Esophagus muscularis mucosa (tissue), 4 donors: ENCODE data around the gene LRRC37A3. TPM values are rescaled to one million over a fixed set of nuclear protein-coding genes. Genes with fewer than 3 reads are reported as not detected.
"Not testable (repeated sequence)": the region's sequence is repeated elsewhere in the genome, so short reads cannot be mapped to it uniquely, and the experiment has no call there.

Experiments used
- DNase-seq: peaks from one replicate; pipeline ENCODE4 v3.0.0-alpha.2; 2017; ENCODE audit errors: extremely low spot score
- H3K27ac ChIP-seq, 4 donors: fragments of 200-600 bp; sonication (generic); replicated peaks in 1 of 4; 1 replicate in 3 of 4; 2 replicates in 1 of 4; pipeline ENCODE4 v1.5.1; 2016 to 2019; ENCODE audit warnings: mild to moderate bottlenecking in 1 of 4
- H3K27me3 ChIP-seq, 4 donors: fragments of 200-600 bp; sonication (generic); one replicate each; pipeline versions ENCODE4 v1.5.1 to v1.6.0; 2016 to 2019
- H3K36me3 ChIP-seq, 4 donors: fragments of 200-600 bp; sonication (generic); one replicate each; pipeline ENCODE4 v1.5.1; 2016 to 2019
- H3K4me1 ChIP-seq, 4 donors: fragments of 200-600 bp; sonication (generic); one replicate each; pipeline ENCODE4 v1.5.1; 2016 to 2019
- H3K4me3 ChIP-seq, 4 donors: fragments of 200-600 bp; sonication (generic); 1 replicate in 2 of 4; 2 replicates in 2 of 4; pipeline ENCODE4 v1.5.1; 2016 to 2019; ENCODE audit warnings: mild to moderate bottlenecking in 4 of 4, moderate library complexity in 1 of 4
- H3K9me3 ChIP-seq, 4 donors: fragments of 200-600 bp; sonication (generic); 1 replicate in 3 of 4; 2 replicates in 1 of 4; pipeline ENCODE4 v1.5.1; 2016 to 2019
- POLR2A ChIP-seq: fragments of 450-650 bp; IDR thresholded peaks from one replicate; pipeline ENCODE4 v1.6.1; 2017; ENCODE audit warnings: antibody characterized with exemption, moderate library complexity, mild to moderate bottlenecking, low read depth
- POLR2AphosphoS5 ChIP-seq, 2 donors: sonication (generic); formaldehyde crosslinking; IDR thresholded peaks; one replicate each; pipeline ENCODE4 v1.6.1; 2017; ENCODE audit warnings: antibody characterized with exemption in 2 of 2
- WGBS: methylation state at CpG from one replicate; pipeline ENCODE4 v1.1.5; 2018; 5-methylcytosine and 5-hydroxymethylcytosine counted together
- intact Hi-C: fragments of 100-400 bp; cut with DNase I; formaldehyde crosslinking; loops from one replicate; pipeline ENCODE4 v1.15.1; 2023
- total RNA-seq, 4 donors: library from RNA; depleted of rRNA; stranded (reverse); fragments of >200 nt; gene quantifications; one replicate each; pipeline versions ENCODE4 v1.1.0 to v1.2.1, GENCODE V29; 2016
- TF ChIP-seq, protein P1 (sequence below), 3 experiments: fragments of 200-600 bp in 2 of 3; fragments of 450-650 bp in 1 of 3; sonication (generic) in 2 of 3; IDR thresholded peaks; one replicate each; pipeline ENCODE4 v1.5.1; 2017 to 2019; ENCODE audit warnings: antibody characterized with exemption in 3 of 3, mild to moderate bottlenecking in 2 of 3, moderate library complexity in 1 of 3

Gene LRRC37A3
- total RNA-seq, 4 donors from 2014 or later: 2.4 to 5.8 (median 4.9) TPM

DNA sequence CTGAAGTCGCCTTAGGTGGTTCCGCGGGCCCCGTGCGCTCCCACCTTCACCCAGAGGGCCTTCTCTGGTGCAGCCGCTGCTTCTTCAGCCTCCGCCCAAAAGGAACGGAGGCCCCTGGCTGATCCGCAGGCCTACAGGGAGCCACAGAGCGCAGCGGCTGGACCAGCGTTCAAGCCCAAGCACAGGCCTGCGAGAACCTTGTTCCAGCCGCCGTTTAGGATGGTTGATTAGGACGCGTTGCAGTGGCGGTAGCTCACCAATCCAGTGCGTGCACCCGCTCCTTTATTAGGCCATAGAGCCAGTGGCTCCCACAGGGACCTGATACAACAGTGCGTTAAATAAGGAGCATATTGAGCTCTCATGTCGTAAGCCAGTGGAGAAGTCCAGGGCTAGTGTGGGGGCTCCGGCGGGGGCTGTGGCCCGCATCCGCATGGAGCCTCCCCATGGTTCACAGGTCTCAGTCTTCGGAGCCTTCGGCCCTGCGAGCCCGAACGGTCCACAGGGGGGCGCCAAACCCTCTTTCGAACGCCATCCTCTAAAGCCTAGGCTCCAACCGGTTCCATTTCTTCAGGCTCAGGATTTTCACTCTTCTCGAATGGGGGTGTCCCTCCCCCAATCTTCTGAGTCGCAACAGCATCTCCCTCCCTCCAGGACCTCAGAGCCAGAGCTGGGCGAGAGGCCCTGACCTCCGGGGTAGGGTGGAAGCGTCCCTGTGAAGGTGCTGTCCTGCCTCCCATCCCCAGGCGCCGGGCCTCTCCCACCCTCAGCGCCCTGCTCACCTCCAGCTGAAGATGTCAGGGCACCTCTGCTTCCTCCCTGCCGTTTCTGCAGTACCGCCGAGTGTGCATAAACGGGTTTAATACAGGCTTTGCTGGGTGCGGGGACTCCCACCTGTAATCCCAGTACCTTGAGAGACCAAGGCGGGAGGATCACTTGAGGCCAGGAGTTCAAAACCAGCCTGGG lies 71.5 kb downstream of the LRRC37A3 start:
- H3K27me3 ChIP-seq, H3K27ac ChIP-seq, H3K4me1 ChIP-seq, H3K9me3 ChIP-seq, H3K36me3 ChIP-seq, intact Hi-C loops, DNase-seq, H3K4me3 ChIP-seq: not testable (repeated sequence)
- TF ChIP-seq, protein P1, sequence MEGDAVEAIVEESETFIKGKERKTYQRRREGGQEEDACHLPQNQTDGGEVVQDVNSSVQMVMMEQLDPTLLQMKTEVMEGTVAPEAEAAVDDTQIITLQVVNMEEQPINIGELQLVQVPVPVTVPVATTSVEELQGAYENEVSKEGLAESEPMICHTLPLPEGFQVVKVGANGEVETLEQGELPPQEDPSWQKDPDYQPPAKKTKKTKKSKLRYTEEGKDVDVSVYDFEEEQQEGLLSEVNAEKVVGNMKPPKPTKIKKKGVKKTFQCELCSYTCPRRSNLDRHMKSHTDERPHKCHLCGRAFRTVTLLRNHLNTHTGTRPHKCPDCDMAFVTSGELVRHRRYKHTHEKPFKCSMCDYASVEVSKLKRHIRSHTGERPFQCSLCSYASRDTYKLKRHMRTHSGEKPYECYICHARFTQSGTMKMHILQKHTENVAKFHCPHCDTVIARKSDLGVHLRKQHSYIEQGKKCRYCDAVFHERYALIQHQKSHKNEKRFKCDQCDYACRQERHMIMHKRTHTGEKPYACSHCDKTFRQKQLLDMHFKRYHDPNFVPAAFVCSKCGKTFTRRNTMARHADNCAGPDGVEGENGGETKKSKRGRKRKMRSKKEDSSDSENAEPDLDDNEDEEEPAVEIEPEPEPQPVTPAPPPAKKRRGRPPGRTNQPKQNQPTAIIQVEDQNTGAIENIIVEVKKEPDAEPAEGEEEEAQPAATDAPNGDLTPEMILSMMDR (IDR thresholded peaks at IDR 0.05): peak; percentile 46 to 65 (median 47)
- whole genome bisulfite sequencing: 69% methylated on average over 34 of the region's 49 CpGs

DNA sequence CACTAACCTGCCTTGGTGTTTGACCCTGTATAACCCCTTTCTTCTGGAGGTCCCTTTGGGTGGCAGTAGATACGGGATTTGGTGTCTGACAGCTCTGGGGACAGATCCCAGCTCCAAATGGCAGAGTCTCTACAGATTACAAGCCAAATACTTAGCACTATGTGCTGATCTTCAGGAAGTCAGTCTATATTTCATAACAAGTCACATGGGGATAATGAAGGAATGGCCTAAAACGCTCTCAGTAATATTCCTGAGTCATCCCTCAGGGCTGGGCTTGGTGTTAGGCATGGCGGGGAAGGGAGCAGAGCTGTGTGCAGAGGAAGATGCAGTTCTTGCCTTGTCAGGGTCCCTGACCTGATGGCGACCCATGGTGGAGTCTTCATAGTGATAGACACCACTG lies 72.4 kb downstream of the LRRC37A3 start:
- intact Hi-C loops: not testable (repeated sequence)

DNA sequence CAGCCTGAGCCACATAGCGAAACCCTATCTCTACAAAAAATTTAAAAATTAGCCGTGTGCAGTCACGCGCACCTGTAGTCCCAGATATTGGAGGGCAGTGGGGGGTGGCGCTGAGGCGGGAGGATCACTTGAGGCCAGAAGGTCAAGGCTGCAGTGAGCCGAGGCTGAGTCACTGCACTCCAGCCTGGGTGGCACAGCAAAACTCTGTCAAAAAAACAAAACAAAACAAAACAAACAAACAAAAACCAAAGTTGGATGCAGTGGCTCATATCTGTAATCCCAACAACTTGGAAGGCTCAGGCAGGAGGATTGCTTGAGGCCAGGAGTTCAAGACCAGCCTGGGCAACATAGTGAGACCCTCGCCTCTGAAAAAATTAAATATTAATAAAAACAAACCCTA lies 75.4 kb downstream of the LRRC37A3 start:
- intact Hi-C loops, H3K27ac ChIP-seq, H3K4me3 ChIP-seq, H3K9me3 ChIP-seq, H3K4me1 ChIP-seq, DNase-seq, H3K27me3 ChIP-seq, H3K36me3 ChIP-seq: not testable (repeated sequence)
- 82% methylated on average over 8 of the region's 8 CpGs for WGBS

More for the DNA sequence above, 72.4 kb downstream of the LRRC37A3 start:
- not testable (repeated sequence) for H3K4me3 ChIP-seq, H3K27me3 ChIP-seq, H3K4me1 ChIP-seq, H3K36me3 ChIP-seq, H3K9me3 ChIP-seq, DNase-seq, H3K27ac ChIP-seq
- 58% methylated on average over 2 of the region's 4 CpGs for WGBS

DNA sequence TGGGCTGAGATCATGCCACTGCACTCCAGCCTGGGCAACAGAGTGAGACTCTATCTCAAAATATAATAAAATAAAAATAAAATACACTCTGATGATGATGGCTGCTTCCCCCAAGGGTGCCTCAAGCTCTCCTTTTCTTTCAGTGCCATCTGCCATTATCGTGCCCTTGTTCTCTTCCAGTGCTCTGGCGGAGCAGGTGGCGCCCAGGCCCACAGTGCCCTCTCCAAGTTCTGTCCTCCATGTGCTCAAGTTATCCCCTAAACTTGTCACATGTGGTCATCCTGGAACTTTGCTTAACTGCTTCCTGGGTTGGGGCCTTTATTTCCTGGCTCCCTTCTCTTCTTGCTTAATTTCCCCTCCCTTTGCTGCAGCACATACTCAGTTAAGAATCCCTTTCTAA lies 76.4 kb downstream of the LRRC37A3 start:
- H3K27me3 ChIP-seq, H3K4me3 ChIP-seq, H3K4me1 ChIP-seq, intact Hi-C loops, H3K9me3 ChIP-seq, DNase-seq, H3K36me3 ChIP-seq, H3K27ac ChIP-seq: not testable (repeated sequence)
- 98% methylated on average over 3 of the region's 3 CpGs for WGBS

DNA sequence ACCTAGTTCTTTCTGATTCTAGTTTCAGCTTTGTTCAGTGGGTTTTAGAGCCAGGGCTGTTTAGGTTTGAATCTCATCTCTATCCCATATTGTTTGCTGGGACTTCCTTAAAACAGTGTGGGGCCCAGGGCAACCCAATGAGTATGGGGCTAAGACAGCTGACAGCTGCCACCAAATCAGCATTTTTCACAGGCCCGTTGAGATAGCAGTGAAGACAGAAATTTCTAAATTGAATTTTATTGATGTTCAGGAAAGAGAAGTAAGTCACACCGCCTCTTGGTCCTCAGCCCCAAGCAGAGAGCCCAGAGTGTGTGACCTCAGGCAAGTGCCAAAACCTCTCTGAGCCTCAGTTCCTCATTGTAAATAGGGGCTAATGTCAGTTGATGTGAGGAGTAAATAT lies 78.3 kb downstream of the LRRC37A3 start:
- H3K36me3 ChIP-seq, H3K27me3 ChIP-seq, DNase-seq, H3K4me3 ChIP-seq, intact Hi-C loops, H3K9me3 ChIP-seq, H3K27ac ChIP-seq: not testable (repeated sequence)
- H3K4me1 ChIP-seq: peaks cover 0 to 12% (median 6%) of the 10 kb centered on the region in 4 donors
- WGBS: 60% methylated on average over 2 of the region's 2 CpGs

DNA sequence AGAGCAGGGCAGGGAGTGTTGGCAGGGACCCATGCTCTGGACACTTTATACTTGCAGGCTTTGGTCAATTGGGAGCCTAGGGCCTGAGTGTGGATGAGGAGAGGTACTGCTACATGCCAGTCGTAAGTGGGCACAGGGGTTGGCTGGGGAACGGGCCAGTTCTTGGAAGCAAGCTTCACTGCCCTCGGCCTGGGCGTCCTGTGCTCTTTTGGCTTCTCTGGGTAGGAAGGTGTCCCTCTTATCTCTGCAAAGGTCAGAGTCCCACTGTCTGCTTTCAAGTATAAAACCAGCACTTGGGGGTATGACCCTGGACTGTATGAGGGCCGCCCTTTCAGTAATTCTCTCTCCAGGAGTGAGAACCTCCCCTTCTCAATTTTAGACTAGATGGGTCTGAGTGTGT lies 80.8 kb downstream of the LRRC37A3 start:
- H3K9me3 ChIP-seq, H3K27ac ChIP-seq, H3K27me3 ChIP-seq, DNase-seq, H3K36me3 ChIP-seq, intact Hi-C loops, H3K4me3 ChIP-seq: not testable (repeated sequence)
- H3K4me1 ChIP-seq: peaks cover 0 to 20% (median 17%) of the 10 kb centered on the region in 4 donors
- 100% methylated on average over 3 of the region's 5 CpGs for WGBS

DNA sequence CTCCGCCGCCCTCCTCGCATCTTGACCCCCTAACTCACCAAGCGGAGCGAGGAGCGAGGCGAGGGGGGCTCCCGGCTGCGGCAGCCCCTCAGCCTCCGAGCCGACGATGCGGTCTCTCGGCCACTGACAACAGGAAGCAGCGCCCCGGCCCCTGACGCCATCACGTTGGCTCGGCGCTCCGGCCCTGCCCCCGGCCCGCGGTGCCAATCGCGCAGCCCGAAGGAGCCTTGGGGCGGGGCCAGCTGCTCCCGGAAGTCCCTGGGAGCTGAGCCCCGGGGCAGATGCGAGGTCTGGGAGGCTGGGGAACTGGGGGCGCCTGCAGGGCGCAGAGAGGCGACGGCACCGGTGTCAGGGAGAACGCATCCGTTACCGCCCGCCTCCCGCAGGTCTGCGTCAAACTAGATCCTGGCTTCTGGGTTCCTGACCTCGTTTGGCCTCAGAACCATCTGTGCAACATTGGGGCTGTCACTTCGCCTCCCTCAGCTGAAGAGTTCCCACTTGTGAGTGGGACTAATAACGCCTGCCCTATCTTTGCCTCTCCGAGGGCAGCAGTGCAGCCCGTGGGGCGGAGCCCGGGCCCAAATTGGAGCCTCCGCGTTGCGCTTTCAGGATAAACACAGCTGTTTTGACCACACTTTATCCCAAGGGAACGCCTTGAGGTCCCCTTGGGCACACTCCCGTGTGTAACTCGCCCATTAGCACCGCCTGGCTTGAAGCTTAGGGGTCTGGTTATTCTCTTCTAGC lies 82.1 kb downstream of the LRRC37A3 start:
- intact Hi-C loops: not testable (repeated sequence)
- 0% methylated on average over 18 of the region's 56 CpGs for WGBS
- DNase-seq: peak; percentile 94

DNA sequence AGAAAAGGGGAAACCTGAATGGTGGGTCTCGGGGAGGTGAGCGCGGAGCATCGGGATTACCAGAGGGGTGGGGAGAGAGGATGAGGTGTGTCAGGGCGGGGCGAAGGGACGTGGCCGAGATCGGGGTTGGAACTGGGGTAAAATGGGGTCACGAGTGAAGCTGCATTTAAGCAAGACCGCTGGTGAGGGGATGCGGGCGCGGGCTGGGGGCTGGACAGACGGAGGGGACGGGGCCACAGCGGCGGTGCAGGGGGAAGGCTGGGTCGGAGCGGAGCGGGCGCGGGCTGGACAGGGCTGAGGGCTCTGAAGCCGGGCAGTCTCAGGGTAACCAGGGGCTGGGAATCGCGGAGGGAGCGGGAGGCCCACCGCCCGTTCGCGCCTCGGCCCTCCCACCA lies 82.7 kb downstream of the LRRC37A3 start:
- DNase-seq, H3K27me3 ChIP-seq, H3K9me3 ChIP-seq, H3K36me3 ChIP-seq, intact Hi-C loops: not testable (repeated sequence)
- peaks cover 0 to 20% (median 17%) of the 10 kb centered on the region in 4 donors for H3K4me1 ChIP-seq
- H3K4me3 ChIP-seq: peak overlapping the region; percentile 65 to 84 (median 76)
- WGBS: 1% methylated on average over 20 of the region's 32 CpGs
- peak overlapping the region; percentile 81 to 89 (median 87) for H3K27ac ChIP-seq

More for the DNA sequence above, 82.1 kb downstream of the LRRC37A3 start:
- H3K4me1 ChIP-seq: peaks cover 0 to 20% (median 17%) of the 10 kb centered on the region in 4 donors
- not testable (repeated sequence) for H3K36me3 ChIP-seq, H3K9me3 ChIP-seq, H3K27me3 ChIP-seq
- peak overlapping the region; percentile 81 to 89 (median 87) for H3K27ac ChIP-seq
- TF ChIP-seq POLR2AphosphoS5 (IDR thresholded peaks at IDR 0.05) (peak; percentile 82 to 92), POLR2A (peak; percentile 52)
- peak overlapping the region; percentile 65 to 84 (median 76) for H3K4me3 ChIP-seq
